Smooth muscle cell (in vitro differentiated cells): ENCODE results near the gene P3H2. TPM values are rescaled to one million over a fixed set of nuclear protein-coding genes. Genes with fewer than 3 reads are reported as not detected.

Experiments
- DNase-seq: peaks from one replicate; lab custom pipeline; 2025; ENCODE audit not compliant: unreplicated experiment; lab: John Stamatoyannopoulos, UW
- H2AFZ ChIP-seq: fragments of 200-600 bp; sonication (generic); 2 replicates; pipeline ENCODE4 v1.6.0; 2016; ENCODE audit warnings: antibody characterized with exemption, low read depth, mild to moderate bottlenecking
- H3F3A ChIP-seq: fragments of 200-600 bp; sonication (generic); 2 replicates; pipeline ENCODE4 v1.6.0; 2017; ENCODE audit warnings: antibody characterized with exemption, low read depth
- H3K27ac ChIP-seq: fragments of 200-600 bp; sonication (generic); 2 replicates; pipeline ENCODE4 v1.5.1; 2016; ENCODE audit warnings: low read depth, mild to moderate bottlenecking
- H3K27me3 ChIP-seq: fragments of 200-600 bp; sonication (generic); 2 replicates; pipeline ENCODE4 v1.6.1; 2016; ENCODE audit warnings: low read depth, mild to moderate bottlenecking
- H3K36me3 ChIP-seq: fragments of 200-600 bp; sonication (generic); 2 replicates; pipeline ENCODE4 v1.5.1; 2016; ENCODE audit warnings: low read depth
- H3K4me1 ChIP-seq: fragments of 200-600 bp; sonication (generic); 2 replicates; pipeline ENCODE4 v1.5.1; 2016; ENCODE audit warnings: low read depth
- H3K4me2 ChIP-seq: fragments of 200-600 bp; sonication (generic); 2 replicates; pipeline ENCODE4 v1.6.0; 2016; ENCODE audit warnings: mild to moderate bottlenecking
- H3K4me3 ChIP-seq: fragments of 200-600 bp; sonication (generic); 2 replicates; pipeline ENCODE4 v1.5.1; 2016; ENCODE audit warnings: mild to moderate bottlenecking
- H3K79me2 ChIP-seq: fragments of 200-600 bp; sonication (generic); 2 replicates; pipeline ENCODE4 v1.6.0; 2016; ENCODE audit warnings: low read depth, mild to moderate bottlenecking
- H3K9ac ChIP-seq: fragments of 200-600 bp; sonication (generic); 2 replicates; pipeline ENCODE4 v1.6.0; 2016; ENCODE audit warnings: low read depth
- H3K9me3 ChIP-seq: fragments of 200-600 bp; sonication (generic); replicated peaks from 2 replicates; pipeline ENCODE4 v1.5.1; 2016; ENCODE audit warnings: low read depth
- H4K20me1 ChIP-seq: fragments of 200-600 bp; sonication (generic); 2 replicates; pipeline ENCODE4 v1.6.0; 2016; ENCODE audit warnings: low read depth
- WGBS: methylation state at CpG from one replicate; pipeline ENCODE4 v1.1.7; 2016; ENCODE audit warnings: low lambda C conversion rate; 5-methylcytosine and 5-hydroxymethylcytosine counted together
- polyA plus RNA-seq: library from polyadenylated mRNA; unstranded; fragments of >200 nt; fragmentation: Nextera tagmentation; extraction: Ambion mirVana; gene quantifications from 2 replicates; pipeline ENCODE4 v1.2.1, GENCODE V29; 2016
- total RNA-seq: library from RNA; depleted of rRNA; stranded (reverse); fragments of >200 nt; gene quantifications from 2 replicates; pipeline ENCODE4 v1.2.3, GENCODE V29; 2014
- TF ChIP-seq, protein P1 (sequence below): fragments of 200-600 bp; sonication (generic); IDR thresholded peaks from 2 replicates; pipeline ENCODE4 v1.5.1; 2017; ENCODE audit warnings: borderline replicate concordance, mild to moderate bottlenecking, antibody characterized with exemption; ENCODE audit not compliant: insufficient read depth, poor library complexity, severe bottlenecking

The P3H2 gene
- total RNA-seq (27.3 and 42.6 TPM in 2 replicates), polyA plus RNA-seq (6.5 and 9.8 TPM in 2 replicates)

DNA sequence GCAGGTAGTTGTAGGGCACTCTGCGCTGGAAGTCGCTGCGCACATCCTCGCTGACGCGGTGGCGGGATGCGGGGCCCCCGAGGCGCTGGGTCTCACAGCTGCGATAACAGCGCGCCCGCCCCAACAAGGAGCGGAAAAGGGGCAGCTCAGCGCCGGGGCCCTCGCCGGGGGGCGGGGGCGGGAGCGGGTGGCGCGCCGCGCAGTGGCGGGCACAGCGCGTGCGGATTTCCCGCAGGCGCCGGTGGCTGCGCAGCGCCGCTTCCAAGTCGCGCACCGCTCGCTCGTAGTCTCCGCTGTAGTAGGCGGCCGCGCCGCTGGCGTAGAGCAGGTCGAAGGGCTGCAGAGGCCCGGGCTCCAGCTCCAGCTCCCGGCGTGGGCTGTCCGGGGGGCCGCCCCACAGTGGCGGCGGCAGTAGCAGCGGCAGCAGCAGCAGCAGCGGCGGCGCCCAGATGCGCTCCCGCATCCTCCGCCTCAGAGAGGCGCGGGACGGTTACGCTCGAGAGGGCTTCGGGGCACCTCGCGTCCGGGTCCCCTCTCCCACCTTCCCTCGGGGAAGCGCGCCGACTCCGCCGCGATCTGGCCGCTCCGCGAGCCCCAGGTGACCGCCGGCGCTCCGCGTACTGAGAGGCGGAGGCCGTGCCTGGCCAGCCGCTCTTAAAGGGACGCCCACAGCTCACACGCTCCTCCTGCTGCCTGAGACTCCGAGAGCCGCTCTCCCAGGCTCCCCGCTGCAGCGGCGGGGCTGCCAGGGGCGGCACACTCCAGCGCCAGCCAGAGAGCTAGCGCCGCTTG is at the start of gene P3H2:
P3H2 (minus strand) TSS at position 629 of the 792 bp plus-strand sequence; CDS start at position 463, 166 bp downstream.
- peaks cover 3% of the 10 kb centered on the region for H3F3A ChIP-seq
- TF ChIP-seq, protein P1, sequence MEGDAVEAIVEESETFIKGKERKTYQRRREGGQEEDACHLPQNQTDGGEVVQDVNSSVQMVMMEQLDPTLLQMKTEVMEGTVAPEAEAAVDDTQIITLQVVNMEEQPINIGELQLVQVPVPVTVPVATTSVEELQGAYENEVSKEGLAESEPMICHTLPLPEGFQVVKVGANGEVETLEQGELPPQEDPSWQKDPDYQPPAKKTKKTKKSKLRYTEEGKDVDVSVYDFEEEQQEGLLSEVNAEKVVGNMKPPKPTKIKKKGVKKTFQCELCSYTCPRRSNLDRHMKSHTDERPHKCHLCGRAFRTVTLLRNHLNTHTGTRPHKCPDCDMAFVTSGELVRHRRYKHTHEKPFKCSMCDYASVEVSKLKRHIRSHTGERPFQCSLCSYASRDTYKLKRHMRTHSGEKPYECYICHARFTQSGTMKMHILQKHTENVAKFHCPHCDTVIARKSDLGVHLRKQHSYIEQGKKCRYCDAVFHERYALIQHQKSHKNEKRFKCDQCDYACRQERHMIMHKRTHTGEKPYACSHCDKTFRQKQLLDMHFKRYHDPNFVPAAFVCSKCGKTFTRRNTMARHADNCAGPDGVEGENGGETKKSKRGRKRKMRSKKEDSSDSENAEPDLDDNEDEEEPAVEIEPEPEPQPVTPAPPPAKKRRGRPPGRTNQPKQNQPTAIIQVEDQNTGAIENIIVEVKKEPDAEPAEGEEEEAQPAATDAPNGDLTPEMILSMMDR, result peak; percentile 14
- no peaks in the 10 kb centered on the region for H3K79me2 ChIP-seq
- H2AFZ ChIP-seq, result peak within 1 kb of the TSS; percentile 93
- peak within 1 kb of the TSS; percentile 89 for H3K4me2 ChIP-seq
- DNase-seq, result peak; percentile 67
- no peaks in the 10 kb centered on the region for H3K9me3 ChIP-seq
- under 1% methylated on average over 68 of the region's 100 CpGs for WGBS
- H3K27ac ChIP-seq, result no peak within 1 kb of the TSS
- no peaks in the 10 kb centered on the region for H3K4me1 ChIP-seq
- no peaks in the 10 kb centered on the region for H3K36me3 ChIP-seq
- H3K9ac ChIP-seq, result peak within 1 kb of the TSS; percentile 20
- peaks cover 10% of the 10 kb centered on the region for H3K27me3 ChIP-seq
- H4K20me1 ChIP-seq, result no peaks in the 10 kb centered on the region
- H3K4me3 ChIP-seq, result peak within 1 kb of the TSS; percentile 76

DNA sequence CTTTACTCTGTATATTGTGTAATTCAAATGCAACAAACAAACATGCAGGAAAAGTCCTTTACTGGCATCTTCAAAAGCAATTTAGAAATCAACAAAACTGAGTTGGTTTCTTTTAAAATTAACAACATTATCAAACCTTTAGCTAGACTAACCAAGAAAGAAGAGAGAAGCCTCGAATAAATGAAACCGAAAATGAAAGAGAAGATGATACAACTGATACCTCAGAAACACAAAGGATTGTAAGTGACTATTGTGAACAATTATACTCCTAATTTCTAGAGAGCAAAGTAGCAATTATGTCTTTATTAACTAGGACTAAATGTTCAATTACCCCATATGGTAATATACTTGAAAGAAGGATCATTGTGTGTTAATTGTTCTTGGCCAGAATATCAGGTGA is 49.2 kb upstream of the P3H2 start:
- H3K4me2 ChIP-seq, result no peak overlapping the region
- DNase-seq, result no peak
- H3F3A ChIP-seq, result peaks cover 7% of the 10 kb centered on the region
- H3K27me3 ChIP-seq, result no peaks in the 10 kb centered on the region
- no peak overlapping the region for H3K4me3 ChIP-seq
- H3K36me3 ChIP-seq, result no peaks in the 10 kb centered on the region
- H3K4me1 ChIP-seq, result peaks cover 5% of the 10 kb centered on the region
- no peaks in the 10 kb centered on the region for H3K79me2 ChIP-seq
- no peaks in the 10 kb centered on the region for H3K9me3 ChIP-seq
- H2AFZ ChIP-seq, result no peak overlapping the region
- no peaks in the 10 kb centered on the region for H4K20me1 ChIP-seq
- WGBS, result 94% methylated on average over 2 of the region's 2 CpGs
- TF ChIP-seq, protein P1, result no peak
- no peak overlapping the region for H3K27ac ChIP-seq
- no peak overlapping the region for H3K9ac ChIP-seq

DNA sequence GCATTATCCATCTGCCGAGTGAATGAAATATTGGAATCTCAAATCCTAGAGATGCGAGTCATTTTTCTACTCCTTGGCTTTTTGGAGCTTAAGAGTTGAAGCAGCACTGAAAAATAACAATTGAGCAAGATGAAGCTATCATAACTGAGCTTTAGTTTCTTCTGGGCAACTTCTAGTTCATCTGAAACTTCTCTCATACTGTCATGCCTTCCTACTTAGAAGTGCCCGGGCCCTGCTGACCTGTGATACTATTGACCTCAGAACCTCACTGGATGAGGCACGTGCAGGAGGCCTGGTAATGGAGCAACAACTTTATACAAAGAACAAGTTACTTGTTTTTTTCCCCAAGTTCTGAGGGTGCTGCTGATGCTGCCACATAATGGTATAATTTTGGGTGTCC is 48.5 kb upstream of the P3H2 start:
- Histone ChIP-seq H3K9ac (no peak overlapping the region), H3K4me1 (peaks cover 5% of the 10 kb centered on the region), H3K4me2 (no peak overlapping the region), H3K4me3 (no peak overlapping the region), H4K20me1 (no peaks in the 10 kb centered on the region), H3K36me3 (no peaks in the 10 kb centered on the region), H2AFZ (no peak overlapping the region), H3K27ac (no peak overlapping the region), H3K9me3 (no peaks in the 10 kb centered on the region), H3K27me3 (no peaks in the 10 kb centered on the region), H3F3A (peaks cover 7% of the 10 kb centered on the region), H3K79me2 (no peaks in the 10 kb centered on the region)
- TF ChIP-seq, protein P1, result no peak
- no peak for DNase-seq
- 78% methylated on average over 4 of the region's 4 CpGs for WGBS
